MM.1S (cell line): ENCODE results near the gene ZNF672.
"Not testable (repeated sequence)": the region's sequence is repeated elsewhere in the genome, so short reads cannot be mapped to it uniquely, and the experiment has no call there.

Experiments used
- DNase-seq: peaks from one replicate; pipeline ENCODE4 v3.0.0-alpha.2; 2015
- H2AFZ ChIP-seq: fragments of 300-600 bp; sonication (generic); 2 replicates; pipeline ENCODE4 v1.6.0; 2016; ENCODE audit warnings: antibody characterized with exemption, low read length
- H3F3A ChIP-seq: fragments of 300-600 bp; sonication (generic); 2 replicates; pipeline ENCODE4 v1.6.1; 2016; ENCODE audit warnings: mild to moderate bottlenecking, antibody characterized with exemption, low read length, moderate library complexity, mixed read lengths; ENCODE audit not compliant: insufficient read depth
- H3K27ac ChIP-seq: fragments of 300-600 bp; sonication (generic); 2 replicates; pipeline ENCODE4 v1.5.1; 2016; ENCODE audit warnings: mild to moderate bottlenecking, low read length
- H3K27me3 ChIP-seq: fragments of 300-600 bp; sonication (generic); replicated peaks from 2 replicates; pipeline ENCODE4 v1.6.0; 2016; ENCODE audit warnings: low read length; ENCODE audit not compliant: insufficient read depth
- H3K36me3 ChIP-seq: fragments of 300-600 bp; sonication (generic); replicated peaks from 2 replicates; pipeline ENCODE4 v1.6.1; 2016; ENCODE audit warnings: mild to moderate bottlenecking, low read length, mixed read lengths; ENCODE audit not compliant: insufficient read depth
- H3K4me1 ChIP-seq: fragments of 300-600 bp; sonication (generic); 2 replicates; pipeline ENCODE4 v1.6.1; 2016; ENCODE audit warnings: low read length, mixed read lengths
- H3K4me2 ChIP-seq: fragments of 300-600 bp; sonication (generic); 2 replicates; pipeline ENCODE4 v1.6.0; 2016; ENCODE audit warnings: low read depth, low read length
- H3K4me3 ChIP-seq: fragments of 300-600 bp; sonication (generic); 2 replicates; pipeline ENCODE4 v1.5.1; 2016; ENCODE audit warnings: low read length, mixed read lengths
- H3K79me2 ChIP-seq: fragments of 300-600 bp; sonication (generic); 2 replicates; pipeline ENCODE4 v1.6.1; 2016; ENCODE audit warnings: mixed run types, low read length, mixed read lengths
- H3K9ac ChIP-seq: fragments of 300-600 bp; sonication (generic); 2 replicates; pipeline ENCODE4 v1.6.1; 2016; ENCODE audit warnings: low read length, mixed read lengths
- H3K9me2 ChIP-seq: fragments of 300-600 bp; sonication (generic); replicated peaks from 2 replicates; pipeline ENCODE4 v1.6.1; 2016; ENCODE audit warnings: mild to moderate bottlenecking, low read length, mixed read lengths; ENCODE audit not compliant: insufficient read depth
- H3K9me3 ChIP-seq: fragments of 300-600 bp; sonication (generic); replicated peaks from 2 replicates; pipeline ENCODE4 v1.6.1; 2016; ENCODE audit warnings: mild to moderate bottlenecking, low read length, mixed read lengths; ENCODE audit not compliant: insufficient read depth
- H4K20me1 ChIP-seq: fragments of 300-600 bp; sonication (generic); 2 replicates; pipeline ENCODE4 v1.6.1; 2016; ENCODE audit warnings: mild to moderate bottlenecking, low read length, moderate library complexity, mixed read lengths; ENCODE audit not compliant: insufficient read depth
- EZH2 ChIP-seq: fragments of 300-600 bp; sonication (generic); optimal IDR thresholded peaks from 2 replicates; pipeline ENCODE3; 2017; ENCODE audit warnings: low read depth, mild to moderate bottlenecking, antibody characterized with exemption, low read length, mixed read lengths
- EZH2phosphoT487 ChIP-seq: fragments of 300-600 bp; sonication (generic); IDR thresholded peaks from 2 replicates; pipeline ENCODE4 v1.6.1; 2018; ENCODE audit warnings: antibody characterized with exemption, low read length
- TF ChIP-seq, protein P1 (sequence below): fragments of 300-600 bp; sonication (generic); IDR thresholded peaks from 2 replicates; pipeline ENCODE4 v1.5.1; 2016; ENCODE audit warnings: antibody characterized with exemption, low read length, mixed read lengths

ZNF672 gene

DNA sequence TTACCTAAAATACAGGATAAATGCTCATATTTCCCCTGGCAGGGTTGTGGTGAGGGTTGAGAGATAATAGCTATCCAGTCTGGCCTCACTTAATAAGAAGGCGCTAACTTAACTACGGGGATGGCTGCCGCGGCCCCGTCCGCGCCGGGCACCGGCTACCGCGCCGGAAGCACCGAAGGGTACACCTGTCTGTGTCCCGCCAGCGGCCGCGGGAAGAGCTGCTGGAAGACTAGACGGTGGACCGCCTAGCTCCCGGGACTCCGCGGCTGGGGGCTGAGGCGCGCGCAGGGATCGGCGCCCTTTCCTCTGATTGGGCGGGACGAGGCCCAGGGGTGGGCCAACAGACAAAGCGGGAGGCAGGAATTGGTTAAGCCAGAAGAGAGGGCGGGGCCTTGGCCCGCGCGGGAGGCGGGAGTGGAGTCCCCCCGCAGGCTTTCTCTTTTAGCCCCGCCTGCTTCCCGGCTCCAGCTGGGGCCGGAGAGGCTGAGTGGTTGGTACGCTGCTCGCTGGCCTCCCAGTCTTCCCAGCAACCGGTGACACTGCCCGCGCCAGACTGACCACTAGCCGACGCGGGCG lies at the start of gene ZNF672:
Gene ZNF672, plus strand, starts transcription at position 444 of the 576 bp plus-strand sequence. CDS start 9,051 bp downstream, outside the sequence.
- Histone ChIP-seq H3K36me3 (no peaks in the 10 kb centered on the region), H3K27ac (peak within 1 kb of the TSS; percentile 98), H3K4me3 (peak within 1 kb of the TSS; percentile 96), H3K4me2 (peak within 1 kb of the TSS; percentile 86), H3K9ac (peak within 1 kb of the TSS; percentile 99), H3K79me2 (peaks cover 40% of the 10 kb centered on the region), H3K9me2 (no peaks in the 10 kb centered on the region), H4K20me1 (no peaks in the 10 kb centered on the region), H2AFZ (peak within 1 kb of the TSS; percentile 70), H3K27me3 (no peaks in the 10 kb centered on the region; the same call in 1 of the 2 replicates), H3K4me1 (no peaks in the 10 kb centered on the region), H3K9me3 (no peaks in the 10 kb centered on the region), H3F3A (peaks cover 8% of the 10 kb centered on the region)
- DNase-seq = peak; percentile 99
- TF ChIP-seq, protein P1, sequence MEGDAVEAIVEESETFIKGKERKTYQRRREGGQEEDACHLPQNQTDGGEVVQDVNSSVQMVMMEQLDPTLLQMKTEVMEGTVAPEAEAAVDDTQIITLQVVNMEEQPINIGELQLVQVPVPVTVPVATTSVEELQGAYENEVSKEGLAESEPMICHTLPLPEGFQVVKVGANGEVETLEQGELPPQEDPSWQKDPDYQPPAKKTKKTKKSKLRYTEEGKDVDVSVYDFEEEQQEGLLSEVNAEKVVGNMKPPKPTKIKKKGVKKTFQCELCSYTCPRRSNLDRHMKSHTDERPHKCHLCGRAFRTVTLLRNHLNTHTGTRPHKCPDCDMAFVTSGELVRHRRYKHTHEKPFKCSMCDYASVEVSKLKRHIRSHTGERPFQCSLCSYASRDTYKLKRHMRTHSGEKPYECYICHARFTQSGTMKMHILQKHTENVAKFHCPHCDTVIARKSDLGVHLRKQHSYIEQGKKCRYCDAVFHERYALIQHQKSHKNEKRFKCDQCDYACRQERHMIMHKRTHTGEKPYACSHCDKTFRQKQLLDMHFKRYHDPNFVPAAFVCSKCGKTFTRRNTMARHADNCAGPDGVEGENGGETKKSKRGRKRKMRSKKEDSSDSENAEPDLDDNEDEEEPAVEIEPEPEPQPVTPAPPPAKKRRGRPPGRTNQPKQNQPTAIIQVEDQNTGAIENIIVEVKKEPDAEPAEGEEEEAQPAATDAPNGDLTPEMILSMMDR = no peak
- no peak for TF ChIP-seq EZH2
- TF ChIP-seq EZH2phosphoT487 = no peak

DNA sequence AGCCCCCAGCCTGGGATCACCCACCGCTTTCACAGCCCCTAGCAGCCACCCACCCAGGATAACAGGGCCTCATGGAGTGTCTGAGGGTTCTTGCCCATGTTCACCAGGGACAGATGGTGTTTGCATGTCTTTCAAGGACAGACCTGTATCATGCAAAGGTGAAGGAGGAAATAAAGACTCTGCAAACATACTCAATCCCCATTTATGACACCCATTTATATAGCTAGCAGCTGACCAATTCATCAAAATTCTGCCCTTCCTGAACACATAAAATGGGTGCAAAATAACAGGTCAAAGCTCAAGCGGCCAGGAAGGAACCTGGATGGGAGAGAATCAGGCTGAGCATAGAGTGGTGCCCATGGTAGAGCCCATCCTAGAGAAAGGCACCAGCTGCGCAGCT lies 49.7 kb upstream of the ZNF672 start:
- Histone ChIP-seq H3K9me2 (no peaks in the 10 kb centered on the region), H2AFZ (no peak overlapping the region), H3K36me3 (no peaks in the 10 kb centered on the region), H3K4me2 (no peak overlapping the region), H3K4me1 (0 out of 2 replicates have a peak, but pooled peaks cover 4% of the 10 kb centered on the region), H3F3A (no peaks in the 10 kb centered on the region), H3K27ac (no peak overlapping the region), H4K20me1 (no peaks in the 10 kb centered on the region), H3K9ac (no peak overlapping the region), H3K9me3 (no peaks in the 10 kb centered on the region), H3K79me2 (no peaks in the 10 kb centered on the region), H3K4me3 (no peak overlapping the region), H3K27me3 (no peaks in the 10 kb centered on the region)
- no peak for DNase-seq
- no peak for TF ChIP-seq EZH2
- TF ChIP-seq, protein P1 = no peak
- TF ChIP-seq EZH2phosphoT487 = no peak

DNA sequence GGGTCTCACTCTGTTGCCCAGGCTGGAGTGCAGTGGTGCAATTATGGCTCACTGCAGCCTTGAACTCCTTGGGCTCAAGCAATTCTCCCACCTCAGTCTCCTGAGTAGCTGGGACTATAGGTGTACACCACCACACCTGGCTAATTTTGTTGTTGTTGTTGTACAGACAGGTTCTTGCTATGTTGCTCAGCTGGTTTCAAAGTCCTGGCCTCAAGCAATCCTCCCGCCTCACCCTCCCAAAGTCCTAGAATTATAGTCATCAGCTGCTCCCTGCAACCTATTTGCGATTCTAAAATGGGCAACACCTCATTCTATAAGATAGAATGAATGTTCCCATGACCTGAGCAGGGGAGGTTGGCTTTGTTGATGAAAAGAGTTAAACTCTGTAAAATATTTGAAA lies 48.7 kb upstream of the ZNF672 start:
- H3K9ac ChIP-seq, H3K9me3 ChIP-seq, H3K36me3 ChIP-seq, H2AFZ ChIP-seq, H3K4me3 ChIP-seq, H3K4me2 ChIP-seq, H3K9me2 ChIP-seq, H4K20me1 ChIP-seq, DNase-seq, H3F3A ChIP-seq, H3K27me3 ChIP-seq, H3K79me2 ChIP-seq, H3K27ac ChIP-seq, H3K4me1 ChIP-seq: not testable (repeated sequence)

DNA sequence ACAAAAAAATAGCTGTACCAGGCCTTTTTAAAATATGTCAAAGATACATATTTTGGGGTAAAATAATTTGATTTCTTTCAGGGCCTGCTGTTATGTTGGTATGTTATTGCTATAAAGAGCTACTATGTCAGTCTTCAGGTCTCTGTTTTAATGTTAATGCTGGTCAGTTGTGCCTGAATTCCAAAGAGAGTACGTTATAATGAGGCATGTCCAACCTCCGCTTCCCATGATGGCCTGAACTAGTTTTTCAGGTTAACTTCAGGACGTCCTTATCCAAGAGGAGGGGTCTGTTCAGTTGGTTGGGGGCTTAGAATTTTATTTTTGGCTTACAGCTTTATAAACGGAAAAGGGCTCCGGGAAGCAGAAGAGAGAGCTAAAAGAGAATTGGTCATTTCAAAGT lies 47.6 kb upstream of the ZNF672 start:
- Histone ChIP-seq H4K20me1 (no peaks in the 10 kb centered on the region), H3K27ac (no peak overlapping the region), H3K4me3 (no peak overlapping the region), H3K9me3 (no peaks in the 10 kb centered on the region), H2AFZ (no peak overlapping the region), H3K9me2 (no peaks in the 10 kb centered on the region), H3K4me1 (0 out of 2 replicates have a peak, but pooled peaks cover 4% of the 10 kb centered on the region), H3K9ac (no peak overlapping the region), H3K79me2 (no peaks in the 10 kb centered on the region), H3K27me3 (no peaks in the 10 kb centered on the region), H3F3A (no peaks in the 10 kb centered on the region), H3K4me2 (no peak overlapping the region), H3K36me3 (no peaks in the 10 kb centered on the region)
- no peak for DNase-seq
- TF ChIP-seq, protein P1 = no peak
- TF ChIP-seq EZH2 = no peak
- no peak for TF ChIP-seq EZH2phosphoT487
